GM12878 (cell line): ENCODE measurements around the gene R3HDM2. TPM values are rescaled to one million over a fixed set of nuclear protein-coding genes. Genes with fewer than 3 reads are reported as not detected.

Experiments
- ATAC-seq: fragments of 200-7000 bp; cut with Tn5 transposase; 3 replicates; pipeline ENCODE4 v1.9.1; 2020; ENCODE audit warnings: mild to moderate bottlenecking, moderate library complexity
- BruUV-seq: library from RNA; stranded (reverse); fragments of 400-500 nt; replicated peaks from 2 replicates; lab custom pipeline; 2021; lab: Mats Ljungman, UMichigan
- CTCF ChIA-PET: fragments of 300-600 bp; sonication (Branson Sonifier 250); formaldehyde crosslinking; extraction: SDS; loops from one replicate; lab custom pipeline; 2021; ENCODE audit warnings: inconsistent platforms; lab: Yijun Ruan, JAX
- POLR2A ChIA-PET: fragments of 350-600 bp; formaldehyde crosslinking; extraction: SDS; loops from one replicate; lab custom pipeline; 2021; ENCODE audit warnings: inconsistent platforms; lab: Charles Lee
- RAD21 ChIA-PET: fragments of 300-600 bp; sonication (Branson Sonifier 250); formaldehyde crosslinking; loops from one replicate; lab custom pipeline; 2023; ENCODE audit warnings: antibody characterized with exemption; ENCODE audit not compliant: unreplicated experiment; lab: Charles Lee
- SMC1A ChIA-PET: fragments of 300-600 bp; sonication (Branson Sonifier 250); formaldehyde crosslinking; loops from one replicate; lab custom pipeline; 2023; ENCODE audit not compliant: unreplicated experiment, uncharacterized antibody; lab: Charles Lee
- DNase-seq: peaks from one replicate; pipeline ENCODE4 v3.0.0-alpha.2; 2011; ENCODE audit warnings: low read depth, low spot score
- FAIRE-seq: peaks from 3 replicates; lab custom pipeline; 2011; peaks lifted over from hg19 to GRCh38; lab: Jason Lieb, UNC
- H2AFZ ChIP-seq: 2 replicates; pipeline ENCODE4 v1.6.0; 2011; ENCODE audit warnings: low read depth, low read length, control low read depth; ENCODE audit not compliant: control insufficient read depth
- H3K27ac ChIP-seq: 2 replicates; pipeline ENCODE4 v1.5.1; 2011; ENCODE audit warnings: control low read depth; ENCODE audit not compliant: control insufficient read depth, insufficient read depth
- H3K27me3 ChIP-seq, 2 experiments: replicated peaks in 1 of 2; 2 replicates each; pipeline versions ENCODE4 v1.6.0 to v1.6.1; 2011; ENCODE audit warnings: low read length in 1 of 2; ENCODE audit not compliant: control insufficient read depth in 2 of 2, insufficient read depth in 2 of 2
- H3K36me3 ChIP-seq, 2 experiments: 2 replicates each; pipeline ENCODE4 v1.5.1; 2011; ENCODE audit warnings: low read length in 1 of 2; ENCODE audit not compliant: control insufficient read depth in 2 of 2, insufficient read depth in 2 of 2
- H3K4me1 ChIP-seq: 2 replicates; pipeline ENCODE4 v1.6.1; 2011; ENCODE audit warnings: mild to moderate bottlenecking, low read length, moderate library complexity, mixed read lengths; ENCODE audit not compliant: control insufficient read depth, insufficient read depth
- H3K4me2 ChIP-seq: 2 replicates; pipeline ENCODE4 v1.6.0; 2011; ENCODE audit warnings: control low read depth; ENCODE audit not compliant: control insufficient read depth, insufficient read depth
- H3K4me3 ChIP-seq: fragments of 200-600 bp; sonication (generic); 2 replicates; pipeline ENCODE4 v1.5.1; 2016
- H3K79me2 ChIP-seq: 2 replicates; pipeline ENCODE4 v1.6.0; 2011; ENCODE audit warnings: low read length; ENCODE audit not compliant: control insufficient read depth, insufficient read depth
- H3K9ac ChIP-seq: 2 replicates; pipeline ENCODE4 v1.8.0; 2011; ENCODE audit warnings: low read length, control low read depth, mixed read lengths; ENCODE audit not compliant: control insufficient read depth, insufficient read depth
- H3K9me3 ChIP-seq: replicated peaks from 3 replicates; pipeline ENCODE4 v1.5.1; 2011; ENCODE audit warnings: mild to moderate bottlenecking, low read length; ENCODE audit not compliant: control insufficient read depth, insufficient read depth
- H4K20me1 ChIP-seq: 2 replicates; pipeline ENCODE4 v1.6.0; 2011; ENCODE audit not compliant: control insufficient read depth, insufficient read depth
- CHD4 ChIP-seq: fragments of 200-600 bp; sonication (generic); IDR thresholded peaks from 2 replicates; pipeline ENCODE4 v1.6.1; 2016; ENCODE audit warnings: mild to moderate bottlenecking
- DPF2 ChIP-seq: fragments of 450-650 bp; IDR thresholded peaks from 2 replicates; pipeline ENCODE4 v1.6.1; 2017; ENCODE audit warnings: mild to moderate bottlenecking
- NR2C1 ChIP-seq: fragments of 450-650 bp; IDR thresholded peaks from 2 replicates; pipeline ENCODE4 v1.6.1; 2017; ENCODE audit warnings: antibody characterized with exemption, mild to moderate bottlenecking, moderate library complexity
- SMAD1 ChIP-seq: fragments of 450-650 bp; IDR thresholded peaks from 2 replicates; pipeline ENCODE4 v1.6.1; 2018; ENCODE audit warnings: mild to moderate bottlenecking, low read depth; ENCODE audit not compliant: partially characterized antibody
- WGBS: methylation state at CpG from one replicate; pipeline ENCODE4 v1.1.6; 2016; ENCODE audit warnings: low lambda C conversion rate; ENCODE audit not compliant: insufficient replicate concordance, insufficient coverage; ENCODE audit errors: missing lambda C conversion rate; 5-methylcytosine and 5-hydroxymethylcytosine counted together
- in situ Hi-C: fragments of 300-500 bp; cut with MboI; formaldehyde crosslinking; loops from 9 replicates; pipeline ENCODE4 v1.14.3; 2018; ENCODE audit warnings: mixed read lengths
- intact Hi-C: fragments of 100-400 bp; cut with micrococcal nuclease; formaldehyde crosslinking; loops from one replicate; pipeline ENCODE4 v1.14.2; 2022; ENCODE audit not compliant: unreplicated experiment
- polyA plus RNA-seq, 11 experiments: library from polyadenylated mRNA; depleted of rRNA in 4 of 11; unstranded in 6 of 11; stranded (reverse) in 5 of 11; fragments of >200 nt; fragmentation: Nextera tagmentation in 4 of 11; fragmentation: Illumina TruSeq in 1 of 11; extraction: Ambion mirVana in 4 of 11; extraction: Trizol in 1 of 11; gene quantifications; 1 replicate in 1 of 11; 2 replicates in 10 of 11; pipeline versions ENCODE4 v1.2.1 to v1.2.3, GENCODE V29; 2011 to 2016; ENCODE audit warnings: inconsistent platforms in 2 of 11, missing spikeins in 2 of 11, low read depth in 1 of 11
- total RNA-seq, 4 experiments: library from RNA; depleted of rRNA in 3 of 4; stranded (reverse); fragments of >200 nt in 3 of 4; fragmentation: Illumina TruSeq in 1 of 4; extraction: Trizol in 1 of 4; gene quantifications; 2 replicates each; pipeline versions ENCODE4 v1.2.1 to v1.2.3, GENCODE V29; 2013 to 2021
- TF ChIP-seq, protein P1 (sequence below): fragments of 450-650 bp; IDR thresholded peaks from 2 replicates; pipeline ENCODE4 v1.6.1; 2018; ENCODE audit warnings: mild to moderate bottlenecking, low read depth, moderate library complexity; ENCODE audit not compliant: partially characterized antibody
- TF ChIP-seq, protein P2 (sequence below): IDR thresholded peaks from 2 replicates; pipeline ENCODE4 v1.6.1; 2011; ENCODE audit warnings: low read depth, mild to moderate bottlenecking, low read length, moderate library complexity, borderline replicate concordance; ENCODE audit errors: extremely low read depth
- TF ChIP-seq, protein P3 (sequence below): IDR thresholded peaks from 2 replicates; pipeline ENCODE4 v1.6.1; 2012; ENCODE audit warnings: low read depth, low read length, improper control_type of control experiment

The R3HDM2 gene
- total and polyA plus RNA-seq, 10 of the 15 experiments (the other 5 are each of a cell fraction or from before 2014, with no cell fraction given) = 4.6 to 26.1 (median 11.2) TPM

DNA sequence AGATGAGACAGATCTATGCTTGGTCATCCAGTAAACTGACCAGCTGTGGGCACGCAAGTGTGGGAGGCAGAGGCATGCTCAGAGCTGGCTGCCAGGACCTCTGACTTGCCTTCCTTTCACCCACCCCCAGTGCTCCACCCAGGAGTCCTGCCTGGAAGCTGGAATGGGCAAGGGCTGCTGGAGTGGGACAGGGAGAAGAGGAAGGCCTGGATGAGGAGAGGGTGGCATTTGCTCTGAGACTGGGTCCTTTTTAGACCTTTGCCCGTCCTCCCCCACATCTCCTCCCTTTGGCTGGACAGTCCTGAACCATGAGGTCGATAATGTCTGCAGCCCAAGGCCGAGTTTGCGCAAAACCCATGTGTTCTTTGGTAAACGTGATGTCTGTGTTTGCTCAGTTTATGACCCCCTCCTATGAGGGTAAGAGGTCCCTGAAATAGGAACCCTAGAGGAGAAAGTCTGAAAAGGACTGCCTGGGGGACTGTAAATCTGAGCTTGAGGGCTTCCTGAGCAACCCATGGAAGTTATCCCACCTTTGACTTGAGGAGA is 20.5 kb upstream of the R3HDM2 start:
- no TSS peak for BruUV-seq
- no peak for TF ChIP-seq NR2C1
- TF ChIP-seq DPF2 = no peak
- no peak for TF ChIP-seq CHD4
- TF ChIP-seq, protein P1, sequence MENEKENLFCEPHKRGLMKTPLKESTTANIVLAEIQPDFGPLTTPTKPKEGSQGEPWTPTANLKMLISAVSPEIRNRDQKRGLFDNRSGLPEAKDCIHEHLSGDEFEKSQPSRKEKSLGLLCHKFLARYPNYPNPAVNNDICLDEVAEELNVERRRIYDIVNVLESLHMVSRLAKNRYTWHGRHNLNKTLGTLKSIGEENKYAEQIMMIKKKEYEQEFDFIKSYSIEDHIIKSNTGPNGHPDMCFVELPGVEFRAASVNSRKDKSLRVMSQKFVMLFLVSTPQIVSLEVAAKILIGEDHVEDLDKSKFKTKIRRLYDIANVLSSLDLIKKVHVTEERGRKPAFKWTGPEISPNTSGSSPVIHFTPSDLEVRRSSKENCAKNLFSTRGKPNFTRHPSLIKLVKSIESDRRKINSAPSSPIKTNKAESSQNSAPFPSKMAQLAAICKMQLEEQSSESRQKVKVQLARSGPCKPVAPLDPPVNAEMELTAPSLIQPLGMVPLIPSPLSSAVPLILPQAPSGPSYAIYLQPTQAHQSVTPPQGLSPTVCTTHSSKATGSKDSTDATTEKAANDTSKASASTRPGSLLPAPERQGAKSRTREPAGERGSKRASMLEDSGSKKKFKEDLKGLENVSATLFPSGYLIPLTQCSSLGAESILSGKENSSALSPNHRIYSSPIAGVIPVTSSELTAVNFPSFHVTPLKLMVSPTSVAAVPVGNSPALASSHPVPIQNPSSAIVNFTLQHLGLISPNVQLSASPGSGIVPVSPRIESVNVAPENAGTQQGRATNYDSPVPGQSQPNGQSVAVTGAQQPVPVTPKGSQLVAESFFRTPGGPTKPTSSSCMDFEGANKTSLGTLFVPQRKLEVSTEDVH = no peak
- TF ChIP-seq SMAD1 = no peak
- TF ChIP-seq, protein P2, sequence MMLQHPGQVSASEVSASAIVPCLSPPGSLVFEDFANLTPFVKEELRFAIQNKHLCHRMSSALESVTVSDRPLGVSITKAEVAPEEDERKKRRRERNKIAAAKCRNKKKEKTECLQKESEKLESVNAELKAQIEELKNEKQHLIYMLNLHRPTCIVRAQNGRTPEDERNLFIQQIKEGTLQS = no peak
- TF ChIP-seq, protein P3, sequence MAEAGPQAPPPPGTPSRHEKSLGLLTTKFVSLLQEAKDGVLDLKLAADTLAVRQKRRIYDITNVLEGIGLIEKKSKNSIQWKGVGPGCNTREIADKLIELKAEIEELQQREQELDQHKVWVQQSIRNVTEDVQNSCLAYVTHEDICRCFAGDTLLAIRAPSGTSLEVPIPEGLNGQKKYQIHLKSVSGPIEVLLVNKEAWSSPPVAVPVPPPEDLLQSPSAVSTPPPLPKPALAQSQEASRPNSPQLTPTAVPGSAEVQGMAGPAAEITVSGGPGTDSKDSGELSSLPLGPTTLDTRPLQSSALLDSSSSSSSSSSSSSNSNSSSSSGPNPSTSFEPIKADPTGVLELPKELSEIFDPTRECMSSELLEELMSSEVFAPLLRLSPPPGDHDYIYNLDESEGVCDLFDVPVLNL = no peak
- ChIA-PET SMC1A (interaction anchor here (0.7 to 7.6 kb wide), 15 partner anchors 7 to 238 kb away, joined by 3 to 226 read pairs (median 6); partner anchors contain the start of genes ARHGAP9 and GLI1), CTCF (interaction anchor here (0.9 to 11.0 kb wide), 24 partner anchors 11 to 267 kb away, joined by 3 to 540 read pairs (median 20); no protein-coding TSS in a partner anchor), POLR2A (interaction anchor here (0.7 to 6.1 kb wide), 7 partner anchors 9 to 187 kb away, joined by 3 to 29 read pairs (median 8); partner anchors contain the start of gene INHBC), RAD21 (interaction anchor here (0.9 to 6.8 kb wide), 13 partner anchors 11 to 237 kb away, joined by 4 to 224 read pairs (median 20); partner anchors contain the start of genes INHBC, SHMT2 and STAC3)
- no peaks in the 10 kb centered on the region for H3K9me3 ChIP-seq
- FAIRE-seq = no peak
- no peak overlapping the region for H3K4me3 ChIP-seq
- no peaks in the 10 kb centered on the region for H4K20me1 ChIP-seq
- ATAC-seq = no peak
- H3K9ac ChIP-seq = no peak overlapping the region
- H3K27ac ChIP-seq = no peak overlapping the region
- no peak for DNase-seq
- H3K36me3 ChIP-seq = no peaks in the 10 kb centered on the region
- in situ Hi-C loops = loop anchor here (10.0 kb wide), 1 partner anchor 137 kb away; no protein-coding TSS in a partner anchor
- intact Hi-C loops = no loop called here
- no peaks in the 10 kb centered on the region for H3K27me3 ChIP-seq
- WGBS = 46% methylated on average over 6 of the region's 6 CpGs
- no peaks in the 10 kb centered on the region for H3K79me2 ChIP-seq
- no peak overlapping the region for H3K4me2 ChIP-seq
- H3K4me1 ChIP-seq = peaks cover 6% of the 10 kb centered on the region
- no peak overlapping the region for H2AFZ ChIP-seq
